HEK293T (cell line): ENCODE data around the gene ABCC6.

Experiments
- CTCF ChIA-PET: fragments of 350-600 bp; formaldehyde crosslinking; extraction: SDS; loops from one replicate; lab custom pipeline; 2021; ENCODE audit warnings: antibody characterized with exemption, inconsistent platforms; lab: Yijun Ruan, JAX
- POLR2A ChIA-PET: fragments of 350-600 bp; formaldehyde crosslinking; extraction: SDS; loops from one replicate; lab custom pipeline; 2020; ENCODE audit warnings: antibody characterized with exemption, inconsistent platforms; lab: Yijun Ruan, JAX
- DNase-seq: peaks from one replicate; pipeline ENCODE4 v3.0.0; 2012; ENCODE audit warnings: mixed read lengths; ENCODE audit errors: extremely low spot score
- ARNT ChIP-seq: fragments of 450-650 bp; IDR thresholded peaks from 2 replicates; pipeline ENCODE4 v1.6.1; 2017; ENCODE audit warnings: mild to moderate bottlenecking
- BHLHE40 ChIP-seq: fragments of 450-650 bp; IDR thresholded peaks from 2 replicates; pipeline ENCODE4 v1.6.1; 2016; ENCODE audit warnings: mild to moderate bottlenecking, moderate library complexity, borderline replicate concordance
- CTBP1 ChIP-seq: fragments of 450-650 bp; IDR thresholded peaks from 2 replicates; pipeline ENCODE4 v1.6.1; 2016; ENCODE audit warnings: borderline replicate concordance
- ELF4 ChIP-seq: fragments of 450-650 bp; IDR thresholded peaks from 2 replicates; pipeline ENCODE4 v1.6.1; 2017; ENCODE audit warnings: antibody characterized with exemption
- FOXA1 ChIP-seq: fragments of 450-650 bp; IDR thresholded peaks from 2 replicates; pipeline ENCODE4 v1.6.1; 2016; ENCODE audit warnings: mild to moderate bottlenecking
- FOXK2 ChIP-seq: fragments of 450-650 bp; IDR thresholded peaks from 2 replicates; pipeline ENCODE4 v1.6.1; 2016; ENCODE audit warnings: mild to moderate bottlenecking
- FOXM1 ChIP-seq: fragments of 450-650 bp; IDR thresholded peaks from 2 replicates; pipeline ENCODE4 v1.6.1; 2017; ENCODE audit warnings: mild to moderate bottlenecking, borderline replicate concordance
- HDGF ChIP-seq: fragments of 450-650 bp; IDR thresholded peaks from 2 replicates; pipeline ENCODE4 v1.6.1; 2017; ENCODE audit warnings: antibody characterized with exemption, borderline replicate concordance
- L3MBTL2 ChIP-seq: fragments of 450-650 bp; conservative IDR thresholded peaks from 2 replicates; pipeline ENCODE4 v1.6.1; 2016; ENCODE audit warnings: mild to moderate bottlenecking
- LEF1 ChIP-seq: fragments of 450-650 bp; IDR thresholded peaks from 2 replicates; pipeline ENCODE4 v1.6.1; 2017; ENCODE audit warnings: mild to moderate bottlenecking, borderline replicate concordance
- NFRKB ChIP-seq: fragments of 450-650 bp; IDR thresholded peaks from 2 replicates; pipeline ENCODE4 v1.6.1; 2016; ENCODE audit warnings: mild to moderate bottlenecking, moderate library complexity
- PKNOX1 ChIP-seq: fragments of 450-650 bp; IDR thresholded peaks from 2 replicates; pipeline ENCODE4 v1.6.1; 2016
- SP1 ChIP-seq: fragments of 450-650 bp; IDR thresholded peaks from 2 replicates; pipeline ENCODE4 v1.6.1; 2017
- SUZ12 ChIP-seq: fragments of 450-650 bp; IDR thresholded peaks from 2 replicates; pipeline ENCODE4 v1.6.1; 2016; ENCODE audit warnings: mild to moderate bottlenecking
- TARDBP ChIP-seq: fragments of 450-650 bp; IDR thresholded peaks from 2 replicates; pipeline ENCODE4 v1.6.1; 2016
- ZNF384 ChIP-seq: fragments of 450-650 bp; IDR thresholded peaks from 2 replicates; pipeline ENCODE4 v1.6.1; 2016

The ABCC6 gene

GRCh38 chr16:16178455-16179162 is 44.7 kb downstream of the ABCC6 start:
- no peak for DNase-seq
- ChIA-PET POLR2A (no interaction called here), CTCF (interaction anchor here (0.6 kb wide), 1 partner anchor 49 kb away, joined by 4 read pairs; no protein-coding TSS in a partner anchor)
- TF ChIP-seq BHLHE40 (no peak), SP1 (no peak), HDGF (no peak), L3MBTL2 (no peak), FOXA1 (no peak), CTBP1 (no peak), ELF4 (no peak), FOXK2 (no peak)

GRCh38 chr16:16176328-16176727 is 47.0 kb downstream of the ABCC6 start:
- CTCF ChIA-PET = no interaction called here
- TF ChIP-seq PKNOX1 (no peak), ELF4 (no peak), FOXK2 (no peak), SP1 (no peak), L3MBTL2 (no peak), LEF1 (no peak), NFRKB (no peak), TARDBP (no peak), SUZ12 (no peak), BHLHE40 (no peak), FOXM1 (no peak), FOXA1 (no peak), ZNF384 (no peak), ARNT (no peak), HDGF (no peak), CTBP1 (no peak)
- no peak for DNase-seq
- POLR2A ChIA-PET = no interaction called here

DNA sequence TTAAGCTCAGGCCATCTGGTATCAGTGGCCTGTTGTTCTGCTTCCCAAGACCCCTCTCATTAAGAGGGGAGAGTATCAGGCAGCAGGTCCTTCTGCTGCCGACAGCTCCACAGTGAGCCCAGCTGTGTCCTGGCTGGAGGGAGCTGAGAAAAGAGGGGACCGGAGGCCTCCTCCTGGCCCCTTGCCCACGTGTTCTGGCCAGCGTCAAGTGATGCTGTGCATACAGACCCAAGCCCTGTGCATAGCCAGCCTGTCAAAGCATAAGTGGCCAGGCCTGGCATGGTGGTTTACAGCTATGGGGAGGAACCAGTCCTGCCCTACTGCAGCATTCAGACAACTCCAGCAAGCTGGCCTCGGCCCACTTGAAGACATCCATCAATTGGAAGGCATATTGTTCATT is 48.0 kb downstream of the ABCC6 start:
- DNase-seq = no peak
- ChIA-PET POLR2A (no interaction called here), CTCF (no interaction called here)
- no peak for TF ChIP-seq PKNOX1
- TF ChIP-seq FOXA1 = no peak

DNA sequence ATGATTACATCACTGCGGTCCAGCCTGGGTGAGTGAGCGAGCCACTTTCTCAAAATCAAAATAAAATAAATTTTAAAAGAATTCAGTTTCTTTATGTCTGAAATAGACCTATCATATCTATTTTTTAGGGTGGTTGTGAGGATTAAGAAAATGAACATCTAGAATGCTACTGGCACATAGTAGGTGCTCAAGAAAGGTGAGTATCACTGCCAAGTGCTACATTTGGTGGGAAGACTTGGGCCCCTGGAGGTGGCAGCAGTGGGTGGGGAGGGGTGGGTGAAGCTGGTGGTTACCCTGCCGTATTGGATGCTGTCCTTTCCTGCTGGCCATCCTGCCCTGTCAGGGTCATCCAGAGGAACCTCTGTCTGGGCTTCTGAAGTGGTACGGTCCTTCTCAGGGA is 50.3 kb downstream of the ABCC6 start:
- ChIA-PET POLR2A (no interaction called here), CTCF (no interaction called here)
- no peak for TF ChIP-seq LEF1
- no peak for TF ChIP-seq L3MBTL2
- no peak for TF ChIP-seq HDGF
- no peak for TF ChIP-seq CTBP1
- no peak for TF ChIP-seq ELF4
- TF ChIP-seq FOXM1 = no peak
- no peak for TF ChIP-seq BHLHE40
- TF ChIP-seq NFRKB = no peak
- no peak for TF ChIP-seq ARNT
- TF ChIP-seq FOXK2 = no peak
- TF ChIP-seq ZNF384 = no peak
- no peak for TF ChIP-seq PKNOX1
- no peak for TF ChIP-seq SP1
- no peak for TF ChIP-seq SUZ12
- TF ChIP-seq FOXA1 = no peak
- TF ChIP-seq TARDBP = no peak
- DNase-seq = no peak

- ChIA-PET CTCF (interaction anchor here (0.5 kb wide), 1 partner anchor 329 kb away, joined by 4 read pairs; no protein-coding TSS in a partner anchor), POLR2A (no interaction called here)
- TF ChIP-seq SUZ12 (no peak), ZNF384 (no peak), HDGF (no peak), L3MBTL2 (no peak)
- no peak for DNase-seq
Observed at GRCh38 chr16:16171332-16171919, 51.9 kb downstream of the ABCC6 start.

- no peak for DNase-seq
- ChIA-PET CTCF (no interaction called here), POLR2A (no interaction called here)
- TF ChIP-seq LEF1 (no peak), NFRKB (no peak), L3MBTL2 (no peak), ZNF384 (no peak), ELF4 (no peak), HDGF (no peak), ARNT (no peak), FOXA1 (no peak), TARDBP (no peak), CTBP1 (no peak), BHLHE40 (no peak), SUZ12 (no peak), PKNOX1 (no peak), SP1 (no peak), FOXM1 (no peak), FOXK2 (no peak)
Observed at GRCh38 chr16:16169615-16170014, 53.7 kb downstream of the ABCC6 start.
